Measurements from ENCODE around the gene SETDB1.
"Not testable (repeated sequence)": the region's sequence is repeated elsewhere in the genome, so short reads cannot be mapped to it uniquely, and the experiment has no call there.

Gene SETDB1
- total RNA-seq = 65.6 to 80.8 (median 73.0) reads per million in 3 experiments

GRCh38 chr1:150926097-150926741, at the start of gene SETDB1:
Gene SETDB1 (plus strand): TSS chr1:150926363. CDS start chr1:150927715, 1,352 bp downstream.
- peak; percentile 92 for DNase-seq

DNA sequence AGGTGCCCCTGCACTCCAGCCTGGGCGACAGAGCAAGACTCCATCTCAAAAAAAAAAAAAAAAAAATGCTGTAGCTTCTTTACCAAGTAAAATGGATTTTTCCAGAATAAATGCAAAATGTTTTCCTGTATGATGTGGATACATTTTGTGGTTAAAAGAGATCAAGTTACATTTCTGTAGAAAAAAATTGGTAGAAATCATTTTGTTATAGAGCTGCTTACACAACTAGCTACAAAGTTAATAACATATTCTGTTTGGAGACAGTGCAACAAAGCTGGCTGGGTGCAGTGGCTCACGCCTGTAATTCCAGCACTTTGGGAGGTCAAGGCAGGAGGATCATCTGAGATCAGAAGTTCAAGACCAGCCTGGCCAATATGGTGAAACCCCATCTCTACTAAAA, 47.2 kb upstream of the SETDB1 start:
- DNase-seq = not testable (repeated sequence)

DNA sequence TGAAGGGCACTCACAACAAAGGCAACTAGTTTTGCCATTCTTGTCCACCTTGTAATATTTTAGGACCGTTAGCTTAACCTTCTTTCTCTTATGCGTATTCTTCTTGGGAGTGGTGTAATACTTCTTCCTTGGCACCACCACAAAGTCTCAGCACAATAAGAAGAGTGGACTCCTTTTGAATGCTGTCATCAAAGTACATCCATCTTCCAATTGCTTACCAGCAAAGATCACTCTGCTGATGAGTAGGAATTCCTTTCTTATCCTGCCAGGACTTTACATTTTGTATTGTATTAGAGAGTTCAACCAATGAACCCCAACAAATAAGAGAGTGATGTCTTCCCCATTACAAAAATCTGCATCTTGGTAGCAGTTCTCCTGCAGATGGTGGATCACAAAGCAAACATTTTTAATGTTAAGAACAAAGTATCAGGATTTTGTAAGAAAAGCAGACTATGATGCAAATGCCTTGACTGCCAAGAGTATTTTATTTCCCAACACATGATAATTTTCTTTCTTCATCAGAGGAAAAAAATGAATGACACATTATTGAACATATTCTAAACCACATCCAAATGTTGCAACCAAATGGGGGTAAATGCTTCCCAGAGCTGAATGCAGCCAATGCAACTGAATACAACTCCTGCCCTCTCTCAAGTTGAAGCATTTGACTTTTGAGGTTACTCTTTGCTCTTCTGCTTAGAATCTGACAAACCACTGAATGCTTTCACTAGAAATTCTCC, 44.7 kb upstream of the SETDB1 start:
- DNase-seq = no peak

DNA sequence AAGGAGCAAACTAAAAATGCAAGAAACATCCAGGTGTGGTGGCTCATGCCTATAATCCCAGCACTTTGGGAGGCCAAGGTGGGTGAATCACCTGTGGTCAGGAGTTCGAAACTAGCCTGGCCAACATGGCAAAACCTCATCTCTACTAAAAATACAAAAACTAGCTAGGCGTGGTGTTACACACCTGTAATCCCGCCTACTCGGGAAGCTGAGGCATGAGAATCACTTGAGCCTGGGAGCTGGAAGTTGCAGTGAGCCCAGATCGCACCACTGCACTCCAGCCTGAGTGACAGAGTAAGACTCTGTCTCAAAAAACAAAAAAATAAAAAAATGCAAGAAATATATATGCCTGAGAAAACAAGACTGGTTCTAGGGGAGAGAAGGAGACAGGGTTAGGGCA, 43.0 kb upstream of the SETDB1 start:
- DNase-seq = not testable (repeated sequence)

GRCh38 chr1:150887018-150887417, 39.1 kb upstream of the SETDB1 start, which contains the start of gene CTXND2:
Gene CTXND2 (plus strand): TSS chr1:150887136. CDS start chr1:150912315, 25,179 bp downstream.
- DNase-seq = no peak

DNA sequence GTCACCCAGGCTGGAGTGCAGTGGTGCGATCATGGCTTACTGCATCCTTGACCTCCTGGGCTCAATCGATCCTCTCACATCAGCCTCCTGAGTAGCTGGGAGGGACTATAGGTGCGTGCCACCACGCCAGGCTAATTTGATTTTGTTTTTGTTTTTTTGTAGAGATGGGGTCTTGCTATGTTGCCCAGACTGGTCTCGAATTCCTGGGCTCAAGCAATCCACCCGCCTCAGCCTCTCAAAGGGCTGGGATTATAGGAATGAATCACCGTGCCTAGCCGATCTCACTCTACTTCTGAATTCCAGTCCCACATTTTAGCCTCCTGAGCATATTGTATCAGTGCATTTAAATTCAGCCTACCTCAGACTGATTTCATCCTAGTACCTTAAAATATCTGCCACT, 37.4 kb upstream of the SETDB1 start:
- no peak for DNase-seq

DNA sequence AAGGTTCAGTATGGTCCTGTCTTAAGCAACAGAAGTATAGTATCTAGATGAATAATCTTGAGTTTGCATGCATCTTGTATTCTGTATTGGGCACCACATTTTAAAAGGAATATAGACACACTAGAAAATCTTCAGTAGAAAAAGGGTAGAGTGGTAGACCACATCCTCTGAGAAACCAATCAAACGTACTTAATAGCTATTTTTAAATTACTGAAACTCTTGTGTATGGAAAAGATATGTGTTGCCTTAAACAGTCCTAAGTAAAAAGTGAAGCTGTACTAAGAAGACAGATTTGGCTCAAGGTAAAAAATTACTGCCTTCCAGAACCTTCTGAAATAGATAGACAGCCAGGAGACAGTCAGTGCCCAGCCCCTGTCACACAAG, 36.1 kb upstream of the SETDB1 start:
- no peak for DNase-seq

DNA sequence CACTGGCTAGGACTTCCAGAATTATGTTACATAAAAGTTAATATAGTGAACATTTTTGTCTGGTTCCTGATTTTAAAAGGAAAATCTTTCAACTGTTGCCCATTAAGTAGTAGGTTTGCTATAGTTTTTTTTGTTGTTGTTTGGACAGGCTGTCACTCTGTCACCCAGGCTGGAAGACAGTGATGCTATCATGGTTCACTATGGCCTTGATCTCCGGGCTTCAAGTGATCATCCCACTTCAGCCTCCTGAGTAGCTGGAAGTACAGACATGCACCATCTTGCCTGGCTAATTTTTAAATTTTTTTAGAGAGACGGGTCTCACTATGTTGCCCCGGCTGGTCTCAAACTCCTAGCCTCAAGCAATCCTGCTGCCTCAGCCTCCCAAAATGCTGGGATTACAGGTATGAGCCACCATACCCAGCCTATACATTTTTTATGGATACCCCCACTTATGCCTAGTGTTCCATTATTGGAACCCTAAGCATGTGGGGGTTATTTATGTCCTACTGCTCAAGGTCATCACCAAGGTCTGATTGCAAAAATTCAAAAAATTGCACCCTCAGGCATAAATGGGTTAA, 32.7 kb upstream of the SETDB1 start:
- no peak for DNase-seq

- no peak for DNase-seq
These were observed 30.5 kb upstream of the SETDB1 start for GRCh38 chr1:150895618-150896017.

GRCh38 chr1:150899795-150900194, 26.4 kb upstream of the SETDB1 start:
- DNase-seq = not testable (repeated sequence)

DNA sequence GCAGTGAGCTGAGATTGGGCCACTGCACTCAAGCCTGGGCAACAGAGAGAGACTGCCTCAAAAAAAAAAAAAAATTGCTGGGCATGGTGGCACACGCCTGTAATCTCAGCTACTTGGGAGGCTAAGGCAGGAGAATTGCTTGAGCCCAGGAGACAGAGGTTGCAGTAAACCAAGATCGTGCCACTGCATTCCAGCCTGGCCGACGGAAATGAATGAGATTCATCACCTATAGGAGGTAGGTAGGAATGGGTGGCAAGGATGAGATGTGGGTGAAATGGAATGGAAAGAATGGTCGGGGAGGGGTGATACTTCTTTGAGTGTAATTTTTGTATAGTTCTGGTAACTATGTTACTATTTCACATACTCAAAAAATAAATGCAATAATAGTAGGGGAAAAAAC, 23.8 kb upstream of the SETDB1 start:
- no peak for DNase-seq

GRCh38 chr1:150902751-150903150, 23.4 kb upstream of the SETDB1 start:
- no peak for DNase-seq

DNA sequence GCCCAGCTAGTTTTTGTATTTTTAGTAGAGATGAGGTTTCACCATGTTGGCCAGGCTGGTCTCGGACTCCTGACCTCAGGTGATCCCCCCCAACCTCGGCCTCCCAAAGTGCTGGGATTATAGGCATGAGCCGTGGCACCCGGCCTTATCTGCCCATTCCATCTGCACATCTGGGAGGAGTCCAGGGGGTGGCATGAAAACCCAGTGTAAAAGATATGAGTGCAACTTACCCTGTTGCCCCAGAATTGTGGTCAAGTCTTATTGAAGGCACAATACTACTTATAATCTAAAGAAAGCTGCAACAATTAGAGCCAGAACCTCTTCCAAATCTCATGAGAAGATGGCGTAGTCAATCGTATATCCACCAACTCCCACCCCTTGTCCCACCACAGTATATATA, 20.9 kb upstream of the SETDB1 start:
- DNase-seq = no peak

GRCh38 chr1:150906329-150906728, 19.8 kb upstream of the SETDB1 start:
- no peak for DNase-seq

DNA sequence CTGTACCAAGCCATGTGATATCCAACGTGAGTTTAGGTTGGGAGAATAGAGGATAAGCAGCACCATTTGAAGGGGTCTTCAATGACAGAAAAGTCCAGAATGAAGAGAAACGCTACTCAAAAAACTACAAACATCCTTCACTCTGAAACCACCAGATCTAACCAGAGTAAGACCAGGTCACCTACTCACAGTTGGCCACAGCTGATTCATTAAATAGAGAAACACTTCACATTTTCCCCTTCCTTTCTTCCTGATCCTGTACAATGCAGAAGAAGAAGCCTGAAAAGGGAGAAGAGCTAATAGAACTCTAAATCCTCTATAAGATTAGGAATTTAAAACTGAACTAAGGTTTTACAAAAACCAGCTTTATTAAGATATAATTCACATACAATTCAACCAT, 19.4 kb upstream of the SETDB1 start:
- no peak for DNase-seq

DNA sequence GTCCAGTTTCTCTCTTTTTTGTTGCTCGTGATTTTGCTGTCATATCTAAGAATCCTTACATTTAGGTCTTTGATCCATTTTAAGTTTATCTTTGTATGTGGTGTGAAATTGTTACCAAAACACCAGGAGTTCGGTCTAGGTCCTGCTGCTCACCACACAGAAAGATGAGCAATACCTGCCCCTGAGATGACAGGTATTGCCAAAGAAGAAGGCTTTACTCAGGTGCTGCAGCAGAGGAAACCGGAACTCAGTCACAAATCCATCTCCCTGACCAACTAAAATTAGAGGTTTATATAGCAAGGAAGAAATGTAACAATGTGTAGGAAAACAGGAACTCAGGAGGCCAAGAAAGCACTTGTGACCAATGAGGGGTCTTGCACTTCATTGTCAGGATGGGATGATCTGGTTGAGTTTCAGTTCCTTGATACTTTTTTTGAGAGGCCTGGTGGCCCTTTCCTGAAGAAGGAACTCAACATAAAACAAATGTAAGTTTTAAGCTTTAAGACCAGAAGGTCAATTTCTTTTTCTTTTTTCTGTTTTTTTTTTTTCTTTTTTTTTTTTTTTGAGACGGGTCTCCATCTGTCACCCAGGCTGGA, 16.5 kb upstream of the SETDB1 start:
- DNase-seq = no peak

GRCh38 chr1:150912623-150913022, 13.5 kb upstream of the SETDB1 start:
- no peak for DNase-seq

GRCh38 chr1:150917387-150917786, 8.8 kb upstream of the SETDB1 start:
- no peak for DNase-seq

- DNase-seq = peak; percentile 60
These were observed 3.6 kb upstream of the SETDB1 start for GRCh38 chr1:150922519-150922975.

- DNase-seq = no peak
These were observed 1.1 kb upstream of the SETDB1 start for GRCh38 chr1:150925080-150925479.

DNA sequence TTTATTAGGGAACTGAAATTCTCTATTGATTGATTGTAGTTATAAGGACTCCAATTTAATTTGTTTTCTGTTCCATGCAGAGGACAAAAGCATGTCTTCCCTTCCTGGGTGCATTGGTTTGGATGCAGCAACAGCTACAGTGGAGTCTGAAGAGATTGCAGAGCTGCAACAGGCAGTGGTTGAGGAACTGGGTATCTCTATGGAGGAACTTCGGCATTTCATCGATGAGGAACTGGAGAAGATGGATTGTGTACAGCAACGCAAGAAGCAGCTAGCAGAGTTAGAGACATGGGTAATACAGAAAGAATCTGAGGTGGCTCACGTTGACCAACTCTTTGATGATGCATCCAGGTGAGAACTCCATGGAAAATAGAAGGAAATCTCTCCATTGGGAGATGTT, 1.5 kb downstream of the SETDB1 start:
- no peak for DNase-seq

DNA sequence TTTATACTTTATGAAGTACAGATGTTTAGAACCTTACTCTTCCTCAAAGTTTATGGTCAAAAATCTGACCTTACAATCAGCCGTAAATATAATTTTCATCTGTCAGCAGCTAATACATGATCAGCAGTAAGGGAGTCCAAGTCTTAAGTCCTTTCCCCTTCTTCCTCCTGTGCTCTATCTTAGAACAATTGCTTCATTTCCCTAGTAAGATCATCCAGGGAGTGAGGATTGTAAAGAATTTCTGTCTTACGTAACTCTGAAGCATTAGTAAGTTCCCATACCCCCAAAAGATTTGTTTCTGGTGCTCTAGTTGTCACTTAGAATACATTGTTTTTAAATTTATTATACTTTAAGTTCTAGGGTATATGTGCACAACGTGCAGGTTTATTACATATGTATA, 2.1 kb downstream of the SETDB1 start:
- DNase-seq = no peak

DNA sequence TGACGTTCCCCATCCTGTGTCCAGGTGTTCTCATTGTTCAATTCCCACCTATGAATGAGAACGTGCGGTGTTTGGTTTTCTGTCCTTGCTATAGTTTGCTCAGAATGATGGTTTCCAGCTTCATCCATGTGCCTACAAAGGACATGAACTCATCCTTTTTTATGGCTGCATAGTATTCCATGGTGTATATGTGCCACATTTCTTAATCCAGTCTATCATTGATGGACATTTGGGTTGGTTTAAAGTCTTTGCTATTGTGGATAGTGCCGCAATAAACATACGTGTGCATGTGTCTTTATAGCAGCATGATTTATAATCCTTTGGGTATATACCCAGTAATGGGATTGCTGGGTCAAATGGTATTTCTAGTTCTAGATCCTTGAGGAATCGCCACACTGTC, 2.6 kb downstream of the SETDB1 start:
- not testable (repeated sequence) for DNase-seq

DNA sequence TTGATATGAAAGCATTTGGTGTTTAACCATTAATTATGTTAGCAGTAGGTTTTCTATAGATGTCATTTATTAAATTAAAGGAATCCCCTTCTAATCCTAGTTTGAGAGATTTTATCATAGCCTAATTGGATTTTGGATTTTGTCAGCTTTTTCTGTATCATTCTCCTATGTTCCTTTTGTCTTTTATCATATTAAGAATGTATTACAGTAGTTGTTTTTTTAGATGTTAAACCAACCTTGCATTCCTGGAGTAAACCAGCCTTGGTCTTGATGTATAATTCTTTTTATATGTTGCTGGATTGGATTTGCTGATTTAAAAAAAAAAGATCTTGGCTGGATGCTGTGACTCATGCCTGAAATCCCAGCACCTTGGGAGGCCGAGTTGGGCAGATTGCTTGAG, 5.6 kb downstream of the SETDB1 start:
- no peak for DNase-seq
